Measurements from ENCODE around the gene TTLL5.

Gene TTLL5

DNA sequence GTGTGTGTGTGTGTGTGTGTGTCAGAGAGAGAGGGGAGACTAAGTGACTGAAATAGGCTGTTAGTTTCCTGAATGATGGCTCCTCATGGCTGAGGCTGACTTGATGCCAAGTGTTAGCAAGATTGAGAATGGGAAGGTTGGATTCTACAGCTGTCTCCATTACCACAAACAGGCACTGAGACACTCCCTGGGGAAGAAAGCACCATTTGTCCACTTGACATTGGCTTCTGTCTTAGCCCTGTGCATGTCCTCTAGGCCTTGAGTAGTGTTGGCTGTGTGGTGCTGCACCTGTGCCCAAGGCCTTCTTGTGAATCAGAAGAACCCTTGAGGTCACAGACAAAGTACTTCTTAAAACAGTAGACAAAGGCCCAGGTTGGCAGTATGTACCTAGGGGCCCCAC is 16.0 kb upstream of the TTLL5 start:
- TF ChIP-seq REST (IDR thresholded peaks at IDR 0.05; ENCODE audit: insufficient replicate concordance, low read depth) = no peak
- TF ChIP-seq SPI1 (IDR thresholded peaks at IDR 0.05; ENCODE audit: borderline replicate concordance, low read depth) = no peak
- TF ChIP-seq CTCF (IDR thresholded peaks at IDR 0.05; ENCODE audit: insufficient read depth, low read length) = no peak
- no peak for TF ChIP-seq GABPA (IDR thresholded peaks at IDR 0.05; ENCODE audit: low read depth)
- TF ChIP-seq POLR2AphosphoS5 (IDR thresholded peaks at IDR 0.05; ENCODE audit: low read depth) = no peak
- no peaks in the 10 kb centered on the region for H3K27me3 ChIP-seq (ENCODE audit: insufficient read depth, poor library complexity, severe bottlenecking)
- no peak overlapping the region for H3K4me3 ChIP-seq (replicated peaks; ENCODE audit: insufficient read depth, low read length)
- no peak for DNase-seq (ENCODE audit: low read depth in 1 of 2, low spot score in 1 of 2)
- H3K27ac ChIP-seq (replicated peaks) = no peak overlapping the region

DNA sequence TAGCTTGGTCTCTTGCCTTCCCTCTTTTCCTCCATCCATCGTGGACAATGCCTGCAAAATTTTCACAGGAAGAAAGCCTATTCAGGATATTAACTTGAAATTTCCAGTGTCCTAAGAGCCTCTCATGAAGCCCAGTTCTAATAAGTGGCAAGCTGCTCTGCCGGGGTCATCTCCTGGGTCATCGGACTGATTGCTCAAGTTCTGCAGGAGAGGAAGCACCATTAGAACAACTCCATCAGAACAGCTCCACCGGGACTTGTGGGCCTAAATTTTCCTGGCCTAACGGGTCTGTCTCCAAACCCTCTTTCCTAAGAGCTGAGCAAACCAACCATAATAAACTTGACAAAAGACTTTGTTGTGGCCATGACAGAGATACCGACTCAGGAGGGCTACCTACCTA is 14.3 kb upstream of the TTLL5 start:
- no peak overlapping the region for H3K4me3 ChIP-seq (replicated peaks; ENCODE audit: insufficient read depth, low read length)
- no peaks in the 10 kb centered on the region for H3K27me3 ChIP-seq (ENCODE audit: insufficient read depth, poor library complexity, severe bottlenecking)
- TF ChIP-seq CTCF (IDR thresholded peaks at IDR 0.05; ENCODE audit: insufficient read depth, low read length) (no peak), POLR2AphosphoS5 (IDR thresholded peaks at IDR 0.05; ENCODE audit: low read depth) (no peak), SPI1 (IDR thresholded peaks at IDR 0.05; ENCODE audit: borderline replicate concordance, low read depth) (no peak), GABPA (IDR thresholded peaks at IDR 0.05; ENCODE audit: low read depth) (no peak), REST (IDR thresholded peaks at IDR 0.05; ENCODE audit: insufficient replicate concordance, low read depth) (no peak)
- DNase-seq (ENCODE audit: low read depth in 1 of 2, low spot score in 1 of 2) = no peak
- H3K27ac ChIP-seq (replicated peaks) = no peak overlapping the region

GRCh38 chr14:75647640-75648039 is 13.4 kb upstream of the TTLL5 start:
- TF ChIP-seq REST (IDR thresholded peaks at IDR 0.05; ENCODE audit: insufficient replicate concordance, low read depth) (no peak), SPI1 (IDR thresholded peaks at IDR 0.05; ENCODE audit: borderline replicate concordance, low read depth) (no peak), CTCF (IDR thresholded peaks at IDR 0.05; ENCODE audit: insufficient read depth, low read length) (no peak), POLR2AphosphoS5 (IDR thresholded peaks at IDR 0.05; ENCODE audit: low read depth) (no peak), GABPA (IDR thresholded peaks at IDR 0.05; ENCODE audit: low read depth) (no peak)
- no peak for DNase-seq (ENCODE audit: low read depth in 1 of 2, low spot score in 1 of 2)
- no peaks in the 10 kb centered on the region for H3K27me3 ChIP-seq (ENCODE audit: insufficient read depth, poor library complexity, severe bottlenecking)
- no peak overlapping the region for H3K27ac ChIP-seq (replicated peaks)
- H3K4me3 ChIP-seq (replicated peaks; ENCODE audit: insufficient read depth, low read length) = no peak overlapping the region
